HG02642 (cell line): ENCODE measurements around the gene DYNC2I2.
"Not testable (repeated sequence)": the region's sequence is repeated elsewhere in the genome, so short reads cannot be mapped to it uniquely, and the experiment has no call there.

Source experiments
- ATAC-seq: cut with Tn5 transposase; IDR thresholded peaks from one replicate; pipeline ENCODE4 v1.9.1; 2021; ENCODE audit warnings: mild to moderate bottlenecking; ENCODE audit not compliant: unreplicated experiment, poor library complexity

Gene DYNC2I2

GRCh38 chr9:128621730-128622455, 34.8 kb downstream of the DYNC2I2 start:
- no peak for ATAC-seq

GRCh38 chr9:128619779-128620178, 36.9 kb downstream of the DYNC2I2 start:
- ATAC-seq = no peak

- ATAC-seq = no peak
Observed at GRCh38 chr9:128619127-128619526, 37.5 kb downstream of the DYNC2I2 start.

- ATAC-seq = no peak
Observed at GRCh38 chr9:128617943-128618342, 38.7 kb downstream of the DYNC2I2 start.

GRCh38 chr9:128615571-128615970, 41.1 kb downstream of the DYNC2I2 start:
- ATAC-seq = no peak

GRCh38 chr9:128614728-128615127, 41.9 kb downstream of the DYNC2I2 start:
- no peak for ATAC-seq

GRCh38 chr9:128611600-128612394, 44.9 kb downstream of the DYNC2I2 start:
- ATAC-seq = no peak

- ATAC-seq = no peak
Observed at GRCh38 chr9:128610897-128611296, 45.8 kb downstream of the DYNC2I2 start.

GRCh38 chr9:128607642-128608350, 48.9 kb downstream of the DYNC2I2 start:
- no peak for ATAC-seq

- no peak for ATAC-seq
Observed at GRCh38 chr9:128603697-128604096, 53.0 kb downstream of the DYNC2I2 start.

GRCh38 chr9:128600099-128600498, 56.5 kb downstream of the DYNC2I2 start:
- no peak for ATAC-seq

- ATAC-seq = no peak
Observed at GRCh38 chr9:128595471-128595870, 61.2 kb downstream of the DYNC2I2 start.

GRCh38 chr9:128593856-128594255, 62.8 kb downstream of the DYNC2I2 start:
- no peak for ATAC-seq

GRCh38 chr9:128593039-128593438, 63.6 kb downstream of the DYNC2I2 start:
- ATAC-seq = no peak

GRCh38 chr9:128588581-128589233, 67.9 kb downstream of the DYNC2I2 start:
- no peak for ATAC-seq

GRCh38 chr9:128587453-128587852, 69.2 kb downstream of the DYNC2I2 start:
- ATAC-seq = no peak

GRCh38 chr9:128586934-128587333, 69.7 kb downstream of the DYNC2I2 start:
- not testable (repeated sequence) for ATAC-seq

- not testable (repeated sequence) for ATAC-seq
Observed at GRCh38 chr9:128585155-128585554, 71.5 kb downstream of the DYNC2I2 start.
